GM18511 (cell line): ENCODE measurements around the gene SPTLC3.

Experiments
- ATAC-seq: cut with Tn5 transposase; IDR thresholded peaks from one replicate; pipeline ENCODE4 v1.9.1; 2021; ENCODE audit warnings: mild to moderate bottlenecking, moderate library complexity; ENCODE audit not compliant: unreplicated experiment

Gene SPTLC3

DNA sequence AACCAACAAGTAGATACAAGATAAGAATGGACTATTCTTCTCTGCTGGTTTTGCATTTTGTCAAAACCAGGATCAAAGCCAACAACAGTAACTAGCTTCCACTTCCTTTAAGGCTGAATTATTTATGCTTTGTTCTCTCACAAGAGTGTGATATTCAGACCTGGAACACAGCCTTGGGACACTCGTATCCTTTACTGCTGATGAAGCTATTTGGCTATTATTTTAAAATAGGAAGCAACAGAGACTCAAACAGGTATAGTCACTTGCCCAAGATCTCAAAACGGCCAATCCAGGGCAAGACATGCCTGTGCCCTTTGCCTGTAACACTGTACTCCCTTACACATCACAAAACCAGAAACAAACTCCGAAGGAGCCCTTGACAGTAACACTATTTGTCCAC is 19.9 kb downstream of the SPTLC3 start:
- ATAC-seq, result no peak

DNA sequence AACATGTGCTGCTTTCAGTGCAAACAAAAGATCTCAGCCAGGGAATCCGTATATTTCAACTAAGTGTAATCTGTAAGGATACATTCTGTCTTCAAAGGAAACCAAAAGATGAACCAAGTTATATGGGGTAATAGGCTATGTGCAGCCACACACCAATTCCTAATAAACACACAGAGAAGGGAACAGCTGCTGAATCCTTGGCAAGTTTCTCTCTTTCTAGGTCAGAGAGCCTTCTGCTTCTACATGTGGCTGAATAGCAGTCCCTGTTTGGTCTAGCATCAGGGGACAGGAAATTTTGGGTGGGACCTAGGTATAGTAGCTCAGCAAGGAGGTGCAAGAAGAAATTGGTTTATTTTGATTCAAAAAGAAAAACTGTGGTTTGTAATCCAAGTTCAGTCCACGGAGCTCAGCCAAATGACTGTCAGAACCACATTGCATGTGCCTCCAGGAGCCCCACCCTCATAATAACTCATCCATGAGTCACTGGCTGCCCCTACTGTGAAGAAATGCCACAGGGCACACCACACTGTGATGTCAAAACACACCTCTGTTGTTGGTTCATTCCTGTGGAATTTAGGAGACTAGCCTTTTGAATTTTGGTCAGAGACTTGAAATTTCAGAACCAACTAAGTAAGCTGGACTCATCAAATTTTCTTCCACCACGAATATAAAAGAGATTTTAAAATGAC is 21.1 kb downstream of the SPTLC3 start:
- no peak for ATAC-seq

- no peak for ATAC-seq
Observed at GRCh38 chr20:13031751-13032150, 23.0 kb downstream of the SPTLC3 start.

- ATAC-seq, result no peak
Observed at GRCh38 chr20:13034115-13034514, 25.3 kb downstream of the SPTLC3 start.

GRCh38 chr20:13034936-13035335 is 26.2 kb downstream of the SPTLC3 start:
- ATAC-seq, result no peak

DNA sequence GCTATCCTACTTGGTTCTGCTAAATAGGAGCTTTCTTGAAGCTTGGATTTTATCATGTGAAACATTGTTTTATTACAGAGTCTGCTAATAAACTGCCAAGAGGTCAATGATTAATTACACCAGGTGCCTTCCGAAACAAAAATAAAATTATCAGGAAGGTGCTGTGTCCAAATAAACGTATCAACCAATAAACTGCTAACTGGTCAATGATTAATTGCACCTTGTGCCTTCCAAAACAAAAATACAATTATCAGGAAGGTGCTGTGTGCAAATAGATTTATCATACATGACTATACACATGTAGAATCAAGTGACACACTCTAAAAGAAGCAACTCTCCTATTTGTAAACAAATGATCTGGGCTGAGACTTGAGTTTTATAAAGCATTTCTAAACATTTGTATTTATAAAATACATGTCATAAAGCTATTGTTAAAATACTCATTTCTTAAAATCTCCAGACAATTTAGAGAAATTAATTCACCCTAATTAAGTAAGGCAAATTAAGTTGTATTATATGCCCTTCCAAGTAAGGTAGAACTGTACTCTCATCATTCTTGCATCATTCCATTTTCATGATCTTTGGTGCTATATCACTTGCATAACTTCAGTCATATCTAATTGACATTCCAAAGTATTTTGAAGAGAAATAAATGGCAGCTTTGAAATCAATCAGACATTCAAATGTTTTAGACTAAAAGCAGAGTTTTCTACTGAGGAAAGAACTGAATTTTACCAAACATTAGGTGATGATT is 26.8 kb downstream of the SPTLC3 start:
- ATAC-seq, result no peak

DNA sequence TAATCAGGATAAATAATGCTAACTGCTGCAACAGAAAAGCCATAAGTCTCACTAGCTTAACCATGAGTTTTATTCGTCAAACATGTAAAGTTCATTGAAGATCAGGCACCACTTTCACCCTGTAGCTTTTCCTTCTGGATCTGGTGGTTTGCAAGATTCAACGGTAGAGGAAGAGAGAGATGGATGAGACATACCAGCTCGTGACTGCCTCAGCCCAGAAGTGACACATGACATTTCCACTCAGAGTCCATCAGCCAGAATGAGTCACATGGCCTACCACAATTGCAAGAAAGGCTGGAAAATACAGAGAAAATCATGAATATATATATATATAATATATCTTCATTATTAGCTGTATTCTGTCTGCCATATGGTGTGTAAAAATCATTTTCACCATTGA is 29.0 kb downstream of the SPTLC3 start:
- ATAC-seq, result no peak

DNA sequence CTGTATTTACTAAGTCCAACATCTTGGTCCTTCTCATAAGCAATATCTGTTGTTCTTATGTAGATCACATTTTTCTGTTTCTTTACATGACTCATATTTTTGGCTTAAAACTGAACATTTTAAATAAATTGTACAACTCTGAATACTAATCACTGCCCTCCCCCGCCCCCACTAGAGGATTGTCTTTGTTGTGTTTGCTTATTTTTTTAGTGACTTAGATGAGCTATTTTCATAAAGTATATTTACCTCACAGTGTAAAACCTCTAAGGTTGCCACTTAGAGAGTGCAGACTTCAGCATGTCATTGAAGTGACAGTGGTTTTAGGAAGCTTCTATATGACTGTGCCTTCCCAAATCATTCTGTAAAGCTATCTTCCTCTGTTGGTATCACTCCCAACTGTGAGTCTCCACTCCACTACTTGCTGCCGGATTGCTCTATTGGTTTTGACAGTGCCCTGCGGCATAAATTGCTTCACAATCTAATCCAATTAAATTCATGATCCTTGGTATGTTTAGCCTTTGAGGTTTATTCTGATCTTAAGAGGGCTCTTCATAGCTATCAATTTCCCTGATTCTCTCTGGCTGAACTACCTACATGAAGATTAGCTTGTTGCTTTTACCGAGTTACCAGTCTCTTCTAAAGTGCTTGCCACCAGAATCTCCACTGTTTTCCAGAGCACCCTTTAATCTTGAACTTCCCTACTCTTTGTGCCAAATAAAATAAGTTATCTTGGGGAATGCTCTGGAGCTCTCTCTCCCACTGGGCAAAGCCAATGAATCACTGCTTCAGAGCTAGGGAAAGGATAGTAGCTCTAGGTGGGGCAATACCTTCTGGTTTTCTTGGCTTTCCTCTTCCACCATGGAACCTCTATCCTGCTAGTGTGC is 33.0 kb downstream of the SPTLC3 start:
- no peak for ATAC-seq

- no peak for ATAC-seq
Observed at GRCh38 chr20:13042458-13042794, 33.7 kb downstream of the SPTLC3 start.

DNA sequence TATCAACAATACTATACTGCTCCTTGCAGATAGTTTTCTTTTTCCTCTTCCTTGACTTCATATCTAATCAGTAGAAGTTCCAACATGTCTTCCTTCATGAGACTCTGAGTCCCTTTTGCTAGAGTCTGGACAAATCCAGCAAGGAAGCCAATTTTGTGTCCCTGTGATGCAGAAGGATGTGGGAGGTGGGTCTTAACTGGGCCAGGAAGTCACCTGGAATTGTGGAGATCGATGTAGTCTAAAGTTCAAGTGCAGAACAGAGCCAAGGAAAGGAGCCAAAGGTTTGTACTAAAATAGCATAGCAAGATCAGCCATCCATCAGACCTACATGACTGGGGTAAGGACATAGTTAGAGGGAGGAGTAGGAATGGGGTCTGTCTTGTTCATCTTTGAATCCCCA is 37.6 kb downstream of the SPTLC3 start:
- ATAC-seq, result no peak

GRCh38 chr20:13054011-13054410 is 45.2 kb downstream of the SPTLC3 start:
- ATAC-seq, result no peak

DNA sequence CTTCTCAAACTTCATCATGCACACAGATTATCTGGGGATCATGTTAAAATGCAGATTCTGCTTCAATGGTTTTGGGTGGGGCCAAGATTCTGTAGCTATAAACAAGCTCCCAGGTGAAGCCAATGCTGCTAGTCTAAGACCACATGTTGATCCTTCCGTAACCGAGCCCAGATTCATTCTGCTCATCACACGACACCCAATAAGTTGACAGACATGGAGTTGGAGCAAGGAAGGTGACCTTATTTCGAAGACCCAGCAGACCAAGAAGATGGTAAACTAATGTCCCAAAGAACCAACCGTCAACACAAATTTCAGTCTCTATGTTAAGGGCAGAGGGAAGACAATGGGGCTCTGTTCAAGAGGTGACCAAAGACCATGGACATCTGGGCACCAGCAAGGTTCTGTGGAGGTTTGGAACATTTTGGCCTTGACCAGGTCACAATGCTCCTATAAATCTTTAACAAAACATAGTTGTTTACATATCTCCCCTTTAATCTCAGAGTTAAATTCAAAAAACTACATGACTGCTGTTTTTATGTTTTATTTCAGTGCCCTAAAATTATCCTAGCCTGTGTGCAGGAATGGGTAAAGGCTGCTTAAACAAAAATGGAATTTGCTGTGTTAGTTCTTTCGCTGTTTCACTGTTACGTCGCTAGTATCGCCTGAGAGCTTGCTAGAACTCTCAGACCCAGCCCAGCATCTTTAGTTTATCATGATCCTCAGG is 50.1 kb downstream of the SPTLC3 start:
- no peak for ATAC-seq

DNA sequence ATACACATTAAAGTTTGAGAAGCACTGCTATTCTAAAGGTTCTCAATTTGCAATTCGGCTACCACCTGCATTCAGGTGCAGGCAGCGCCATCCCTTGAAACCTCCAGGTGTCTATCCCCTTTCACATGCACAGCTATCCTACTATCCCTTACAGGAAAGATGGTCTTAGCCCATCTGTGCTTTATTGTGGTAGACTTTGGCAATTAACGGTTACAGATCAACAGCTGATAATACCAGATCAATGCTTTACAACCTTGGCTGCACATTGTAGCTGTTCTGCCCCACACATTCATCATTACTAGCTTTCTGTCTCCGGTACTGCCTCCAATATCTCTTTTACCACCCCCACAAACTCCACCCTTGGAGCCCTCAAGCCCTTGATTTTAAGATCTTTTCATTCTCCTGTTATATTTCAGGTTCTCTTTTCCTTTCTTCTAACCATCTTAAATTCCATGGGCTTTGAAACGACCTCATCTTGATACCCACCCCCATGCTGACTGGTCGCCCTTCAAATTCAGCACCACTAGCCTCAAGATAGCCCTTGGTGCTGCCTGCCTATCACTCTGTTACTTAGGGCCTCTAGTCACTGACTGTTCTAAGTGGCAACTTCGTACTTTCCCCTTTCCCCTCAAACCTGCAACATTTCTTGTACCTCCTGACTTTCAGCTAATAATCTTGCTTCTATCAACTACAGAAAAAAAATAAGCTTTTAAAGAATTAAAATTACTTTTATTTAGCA is 50.8 kb downstream of the SPTLC3 start:
- ATAC-seq, result no peak

DNA sequence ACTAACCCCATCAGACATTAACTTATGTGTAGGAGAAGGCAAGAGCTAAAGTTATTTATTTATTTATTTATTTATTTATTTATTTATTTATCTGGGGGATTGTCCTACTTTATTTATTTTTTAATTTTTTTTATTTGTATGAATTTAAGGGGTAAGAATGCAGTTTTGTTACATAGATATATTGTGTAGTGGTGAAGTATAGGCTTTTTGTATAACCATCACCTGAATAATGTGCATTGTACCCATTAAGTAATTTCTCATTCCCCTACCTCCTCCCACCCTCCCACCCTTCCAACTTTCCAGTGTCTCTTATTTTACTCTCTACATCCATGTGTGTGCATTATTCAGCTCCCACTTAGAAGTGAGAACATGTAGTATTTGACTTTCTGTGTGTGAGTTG is 51.6 kb downstream of the SPTLC3 start:
- no peak for ATAC-seq

DNA sequence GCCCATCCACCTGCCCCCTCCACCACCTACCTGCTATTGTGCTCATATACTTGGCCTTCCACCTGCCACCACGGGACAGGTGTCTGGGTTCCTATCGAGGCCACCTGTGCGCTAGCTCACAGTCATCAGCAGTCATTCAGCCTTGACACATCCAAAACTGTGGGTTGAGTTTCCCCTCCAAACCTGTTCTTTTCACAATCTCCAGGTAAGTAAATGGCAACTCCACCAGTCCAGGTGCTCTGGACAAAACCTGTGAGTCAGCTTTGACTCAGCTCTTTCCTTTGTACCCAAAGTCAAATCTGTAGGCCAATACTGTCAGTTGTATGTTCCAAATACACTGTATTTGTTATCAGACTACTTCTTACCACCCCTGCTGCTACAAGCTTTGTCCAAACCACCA is 52.6 kb downstream of the SPTLC3 start:
- no peak for ATAC-seq

GRCh38 chr20:13062789-13063188 is 54.0 kb downstream of the SPTLC3 start:
- no peak for ATAC-seq

DNA sequence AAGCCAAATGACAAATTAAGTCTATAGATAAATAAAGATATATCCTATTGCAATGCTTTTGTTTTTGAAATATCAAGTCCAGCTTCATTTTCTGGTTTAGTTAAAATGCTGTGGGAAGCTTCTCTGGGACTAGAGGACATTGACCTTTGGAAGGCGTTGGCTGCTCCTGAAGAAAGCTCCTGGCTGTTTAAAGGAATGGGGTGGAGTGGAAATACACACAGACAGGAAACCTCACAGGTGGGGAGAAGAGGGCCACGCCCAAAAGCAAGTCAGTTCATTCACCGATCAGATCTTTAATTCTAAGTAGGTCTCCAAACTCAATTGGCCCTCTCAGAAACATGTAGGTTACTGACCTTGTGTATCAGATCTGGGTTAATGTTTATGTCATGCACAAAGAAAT is 59.6 kb downstream of the SPTLC3 start:
- no peak for ATAC-seq

DNA sequence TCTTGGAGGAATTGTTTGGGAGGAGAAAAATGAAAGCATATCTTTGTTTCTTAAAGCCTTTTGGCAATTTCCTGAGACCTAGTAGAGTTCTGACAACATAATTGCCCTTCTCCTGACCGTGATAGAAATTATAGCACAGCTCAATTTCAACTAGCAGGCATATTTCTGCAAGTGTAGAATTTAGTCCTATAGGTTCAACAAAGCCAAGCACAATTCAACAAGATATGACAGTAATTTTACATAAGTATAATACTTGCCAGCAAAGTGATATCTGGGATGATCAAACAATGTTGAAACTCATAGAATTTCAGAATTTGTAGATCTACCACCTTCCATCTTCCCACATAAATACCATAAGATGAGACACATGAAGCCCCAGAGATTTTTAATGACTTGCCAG is 73.1 kb downstream of the SPTLC3 start:
- no peak for ATAC-seq

DNA sequence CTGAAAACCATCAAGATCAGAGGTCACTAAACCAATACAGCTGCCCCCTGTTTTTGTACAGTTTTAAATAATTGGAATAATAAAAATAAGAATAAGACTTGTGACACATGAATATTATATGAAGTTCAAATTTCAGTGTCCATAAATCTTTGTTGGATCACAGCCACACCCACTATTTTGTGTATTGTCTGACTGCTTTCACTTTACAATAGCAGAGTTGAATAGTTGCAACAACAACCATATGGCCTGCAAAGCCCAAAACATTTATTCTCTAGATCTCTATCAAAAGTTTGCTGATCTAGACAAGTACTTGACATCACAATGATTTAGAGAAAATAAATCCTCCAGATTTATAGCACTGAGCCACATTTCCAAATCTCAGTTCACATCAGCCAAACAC is 73.6 kb downstream of the SPTLC3 start:
- ATAC-seq, result no peak

- no peak for ATAC-seq
Observed at GRCh38 chr20:13085275-13085674, 76.5 kb downstream of the SPTLC3 start.
